ENCODE data around the gene FAM216A. TPM values are rescaled to one million over a fixed set of nuclear protein-coding genes. Genes with fewer than 3 reads are reported as not detected.
"Not testable (repeated sequence)": the region's sequence is repeated elsewhere in the genome, so short reads cannot be mapped to it uniquely, and the experiment has no call there.

The FAM216A gene
- total RNA-seq, 2 experiments from 2014 or later, result 5.5 to 7.4 TPM

DNA sequence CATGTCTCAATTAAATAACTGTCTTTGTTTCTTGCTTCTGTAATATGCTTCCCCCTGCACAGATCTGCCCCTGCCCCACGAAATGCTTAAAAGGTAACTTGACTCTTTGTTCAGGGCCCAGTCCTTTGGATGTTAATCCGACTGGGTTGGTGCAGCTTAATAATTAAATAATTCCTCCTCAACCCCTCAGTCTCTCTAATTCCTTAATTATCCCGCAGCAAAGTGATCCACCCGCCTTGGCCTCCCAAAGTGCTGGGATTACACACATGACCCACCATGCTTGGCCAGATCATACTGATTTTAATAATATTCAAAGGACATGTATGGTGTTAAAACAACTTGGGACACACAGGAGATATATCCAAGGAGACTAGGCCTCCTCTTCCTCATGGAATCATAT lies 46.9 kb upstream of the FAM216A start:
- TF ChIP-seq, protein P1, sequence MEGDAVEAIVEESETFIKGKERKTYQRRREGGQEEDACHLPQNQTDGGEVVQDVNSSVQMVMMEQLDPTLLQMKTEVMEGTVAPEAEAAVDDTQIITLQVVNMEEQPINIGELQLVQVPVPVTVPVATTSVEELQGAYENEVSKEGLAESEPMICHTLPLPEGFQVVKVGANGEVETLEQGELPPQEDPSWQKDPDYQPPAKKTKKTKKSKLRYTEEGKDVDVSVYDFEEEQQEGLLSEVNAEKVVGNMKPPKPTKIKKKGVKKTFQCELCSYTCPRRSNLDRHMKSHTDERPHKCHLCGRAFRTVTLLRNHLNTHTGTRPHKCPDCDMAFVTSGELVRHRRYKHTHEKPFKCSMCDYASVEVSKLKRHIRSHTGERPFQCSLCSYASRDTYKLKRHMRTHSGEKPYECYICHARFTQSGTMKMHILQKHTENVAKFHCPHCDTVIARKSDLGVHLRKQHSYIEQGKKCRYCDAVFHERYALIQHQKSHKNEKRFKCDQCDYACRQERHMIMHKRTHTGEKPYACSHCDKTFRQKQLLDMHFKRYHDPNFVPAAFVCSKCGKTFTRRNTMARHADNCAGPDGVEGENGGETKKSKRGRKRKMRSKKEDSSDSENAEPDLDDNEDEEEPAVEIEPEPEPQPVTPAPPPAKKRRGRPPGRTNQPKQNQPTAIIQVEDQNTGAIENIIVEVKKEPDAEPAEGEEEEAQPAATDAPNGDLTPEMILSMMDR (IDR thresholded peaks at IDR 0.05), result no peak
- no peaks in the 10 kb centered on the region for H3K36me3 Mint-ChIP-seq (ENCODE audit: low read depth)
- ChIA-PET CTCF (interaction anchor here (3.2 kb wide), 1 partner anchor 10 kb away, joined by 19 read pairs; no protein-coding TSS in a partner anchor), POLR2A (no interaction called here)
- no peak overlapping the region for H3K4me3 Mint-ChIP-seq
- no peak overlapping the region for H3K27ac Mint-ChIP-seq
- H3K9me3 Mint-ChIP-seq, result no peaks in the 10 kb centered on the region
- Histone ChIP-seq H3K9me3 (ENCODE audit: control insufficient read depth in 1 of 2, insufficient read depth in 1 of 2, low read length in 2 of 2) (no peaks in the 10 kb centered on the region), H3K36me3 (ENCODE audit: insufficient read depth, low read length) (no peaks in the 10 kb centered on the region), H3K4me3 (ENCODE audit: low read length) (no peak overlapping the region), H3K4me1 (ENCODE audit: insufficient read depth, low read length) (no peaks in the 10 kb centered on the region), H3K27ac (ENCODE audit: low read depth in 1 of 2, low read length in 2 of 2) (no peak overlapping the region), H3K27me3 (ENCODE audit: control insufficient read depth in 1 of 2, insufficient read depth in 2 of 2, low read length in 2 of 2) (no peaks in the 10 kb centered on the region)
- DNase-seq (no peak), ATAC-seq (ENCODE audit: poor library complexity) (no peak)
- intact Hi-C loops (cut with DNase I, micrococcal nuclease), result no loop called here
- H3K27me3 Mint-ChIP-seq, result peaks cover 4% of the 10 kb centered on the region
- no peaks in the 10 kb centered on the region for H3K4me1 Mint-ChIP-seq (ENCODE audit: low read depth)

DNA sequence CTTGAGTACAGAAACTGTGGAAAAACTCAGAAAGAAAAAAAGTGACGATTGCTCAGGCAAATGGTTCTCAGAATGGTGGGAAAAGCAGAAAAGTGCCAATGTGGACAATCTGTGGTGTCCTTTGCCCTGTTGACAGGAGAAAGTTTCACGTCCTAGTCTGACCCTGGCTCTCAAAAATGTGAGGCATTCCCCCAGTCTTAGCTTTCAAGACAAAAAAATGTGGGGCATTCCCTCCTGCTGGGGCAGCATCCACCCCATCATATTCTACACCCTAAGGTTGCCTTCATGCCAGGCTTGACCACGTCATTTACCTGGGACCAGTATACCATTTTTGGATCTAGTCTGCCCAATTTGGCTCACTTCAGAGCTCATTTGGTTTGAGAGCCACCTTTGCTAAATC lies 44.4 kb upstream of the FAM216A start:
- TF ChIP-seq, protein P1 (IDR thresholded peaks at IDR 0.05), result no peak
- Histone ChIP-seq H3K27ac (ENCODE audit: low read depth in 1 of 2, low read length in 2 of 2) (no peak overlapping the region), H3K27me3 (ENCODE audit: control insufficient read depth in 1 of 2, insufficient read depth in 2 of 2, low read length in 2 of 2) (no peaks in the 10 kb centered on the region), H3K4me3 (ENCODE audit: low read length) (no peak overlapping the region), H3K4me1 (ENCODE audit: insufficient read depth, low read length) (no peaks in the 10 kb centered on the region), H3K36me3 (ENCODE audit: insufficient read depth, low read length) (no peaks in the 10 kb centered on the region), H3K9me3 (ENCODE audit: control insufficient read depth in 1 of 2, insufficient read depth in 1 of 2, low read length in 2 of 2) (no peaks in the 10 kb centered on the region)
- Mint-ChIP-seq H3K27me3 (peaks cover 4% of the 10 kb centered on the region), H3K36me3 (ENCODE audit: low read depth) (no peaks in the 10 kb centered on the region), H3K27ac (no peak overlapping the region), H3K9me3 (no peaks in the 10 kb centered on the region), H3K4me1 (ENCODE audit: low read depth) (no peaks in the 10 kb centered on the region), H3K4me3 (no peak overlapping the region)
- intact Hi-C loops (cut with DNase I, micrococcal nuclease), result no loop called here
- POLR2A ChIA-PET, result interaction anchor here (0.7 kb wide), 1 partner anchor 60 kb away, joined by 3 read pairs; no protein-coding TSS in a partner anchor
- no peak for ATAC-seq (ENCODE audit: poor library complexity)
- DNase-seq, result no peak
- CTCF ChIA-PET, result no interaction called here

GRCh38 chr12:110426406-110426805 lies 42.2 kb upstream of the FAM216A start:
- POLR2A ChIA-PET, result no interaction called here

GRCh38 chr12:110429676-110430075 lies 39.0 kb upstream of the FAM216A start:
- H3K36me3 ChIP-seq (ENCODE audit: insufficient read depth, low read length); DNase-seq; ATAC-seq (ENCODE audit: poor library complexity); CTCF ChIA-PET; H3K27ac ChIP-seq (ENCODE audit: low read depth in 1 of 2, low read length in 2 of 2); H3K27me3 ChIP-seq (ENCODE audit: control insufficient read depth in 1 of 2, insufficient read depth in 2 of 2, low read length in 2 of 2); POLR2A ChIA-PET; H3K27me3 Mint-ChIP-seq; H3K4me1 ChIP-seq (ENCODE audit: insufficient read depth, low read length); H3K4me3 Mint-ChIP-seq; H3K27ac Mint-ChIP-seq; H3K4me1 Mint-ChIP-seq (ENCODE audit: low read depth); H3K4me3 ChIP-seq (ENCODE audit: low read length); H3K9me3 Mint-ChIP-seq; H3K9me3 ChIP-seq (ENCODE audit: control insufficient read depth in 1 of 2, insufficient read depth in 1 of 2, low read length in 2 of 2): not testable (repeated sequence)
- intact Hi-C loops (cut with DNase I, micrococcal nuclease), result loop anchor here (2.0 to 5.0 kb wide), 3 partner anchors 77 to 149 kb away; partner anchors contain the start of gene ATP2A2 (in 2 of the 2)
- H3K36me3 Mint-ChIP-seq (ENCODE audit: low read depth), result peaks cover 11% of the 10 kb centered on the region

More at GRCh38 chr12:110426406-110426805, 42.2 kb upstream of the FAM216A start:
- ATAC-seq (ENCODE audit: poor library complexity), result no peak
- H3K27me3 Mint-ChIP-seq, result peaks cover 4% of the 10 kb centered on the region
- CTCF ChIA-PET, result no interaction called here
- TF ChIP-seq, protein P1 (IDR thresholded peaks at IDR 0.05), result no peak
- H3K27ac Mint-ChIP-seq, result no peak overlapping the region
- H3K4me1 ChIP-seq (ENCODE audit: insufficient read depth, low read length), result no peaks in the 10 kb centered on the region
- H3K27me3 ChIP-seq (ENCODE audit: control insufficient read depth in 1 of 2, insufficient read depth in 2 of 2, low read length in 2 of 2), result no peaks in the 10 kb centered on the region
- H3K4me3 ChIP-seq (ENCODE audit: low read length), result no peak overlapping the region
- H3K9me3 Mint-ChIP-seq, result no peaks in the 10 kb centered on the region
- no peak overlapping the region for H3K4me3 Mint-ChIP-seq
- H3K27ac ChIP-seq (ENCODE audit: low read depth in 1 of 2, low read length in 2 of 2), result no peak overlapping the region
- DNase-seq, result no peak
- no peaks in the 10 kb centered on the region for H3K9me3 ChIP-seq (ENCODE audit: control insufficient read depth in 1 of 2, insufficient read depth in 1 of 2, low read length in 2 of 2)
- intact Hi-C loops (cut with DNase I, micrococcal nuclease), result no loop called here
- peaks cover 1% of the 10 kb centered on the region for H3K36me3 Mint-ChIP-seq (ENCODE audit: low read depth)
- peaks cover 3% of the 10 kb centered on the region for H3K4me1 Mint-ChIP-seq (ENCODE audit: low read depth)
- H3K36me3 ChIP-seq (ENCODE audit: insufficient read depth, low read length), result no peaks in the 10 kb centered on the region

Data from CD4-positive, alpha-beta T cell (primary cell).